NCI-H1105 (cell line): Measurements from ENCODE around the gene CCT7.

Experiments used
- DNase-seq: peaks from one replicate; lab custom pipeline; 2025; lab: John Stamatoyannopoulos, UW

Gene CCT7

DNA sequence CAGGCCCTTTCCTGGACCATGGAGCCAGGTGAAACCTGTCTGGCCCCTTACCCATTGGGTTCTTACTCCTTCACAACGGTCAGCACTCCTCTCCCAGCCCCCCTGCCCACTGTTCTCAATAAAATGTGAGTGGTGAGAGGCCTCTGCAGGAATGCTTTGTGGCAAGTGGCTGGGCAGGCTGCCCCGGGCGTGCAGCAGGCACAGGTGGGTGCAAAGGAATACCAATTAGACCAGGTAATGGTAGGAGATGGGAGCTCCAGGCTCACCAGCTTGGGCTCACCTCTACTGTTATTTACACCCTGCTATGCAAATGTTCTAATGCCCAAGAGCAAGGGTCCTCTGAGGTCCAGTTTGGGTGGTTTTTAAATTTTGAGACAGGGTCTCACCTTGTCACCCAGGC, 7.0 kb upstream of the CCT7 start:
- DNase-seq: no peak

DNA sequence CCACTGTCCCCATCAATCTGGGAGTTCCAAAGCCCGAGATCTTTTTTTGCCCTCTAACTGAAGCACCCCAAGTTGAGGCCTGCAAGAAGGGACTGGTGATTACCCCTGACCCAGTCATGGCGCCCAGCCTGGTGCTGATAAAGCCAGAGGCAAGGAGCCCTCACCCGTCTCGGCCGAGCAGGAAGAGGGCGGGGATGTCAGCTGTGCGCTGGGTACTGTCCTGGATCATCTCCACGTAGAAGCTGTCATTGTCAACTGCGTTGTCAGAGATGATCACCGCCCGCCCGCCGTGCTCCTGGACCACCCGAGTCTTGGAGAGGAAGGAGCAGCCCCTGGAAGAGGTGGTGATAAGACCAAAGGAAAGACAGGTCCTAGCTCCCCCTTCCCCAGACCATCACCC, 5.5 kb upstream of the CCT7 start:
- no peak for DNase-seq

DNA sequence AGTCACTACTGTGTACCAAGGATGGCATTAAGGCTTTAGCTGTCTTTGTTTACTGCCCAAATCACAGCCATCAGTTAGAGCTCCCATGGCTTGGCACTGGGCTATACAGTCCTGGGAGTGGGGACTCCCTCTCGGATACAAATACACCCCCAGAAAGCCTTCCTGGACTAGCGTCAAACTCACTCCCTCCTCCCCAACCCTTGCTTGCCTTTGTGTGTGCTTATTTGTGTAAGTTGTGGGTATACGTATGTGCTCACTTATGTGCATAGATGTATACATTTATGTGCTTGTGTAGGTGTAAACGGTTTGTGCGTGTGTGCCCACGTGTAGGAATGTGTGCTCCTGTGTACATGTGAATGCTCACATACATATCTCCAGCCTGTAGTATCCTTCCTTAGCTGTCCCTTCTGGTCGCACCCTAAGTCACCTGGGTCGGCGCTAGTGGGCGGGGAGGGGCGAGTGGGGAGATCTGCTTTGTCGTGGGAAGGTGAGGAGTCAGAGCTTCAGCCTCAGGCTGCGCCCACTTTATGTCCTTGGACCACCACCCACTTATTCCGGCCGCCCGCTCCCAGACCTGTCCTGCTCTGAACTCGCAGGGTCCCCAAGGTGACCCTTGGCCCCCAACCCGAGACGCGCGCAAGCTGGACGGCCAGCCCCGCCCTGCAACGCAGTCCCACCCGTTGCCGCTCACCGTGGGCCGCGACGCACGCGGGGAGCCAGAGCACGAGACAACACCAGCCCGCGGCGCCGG, 1.5 kb upstream of the CCT7 start:
- no peak for DNase-seq

DNA sequence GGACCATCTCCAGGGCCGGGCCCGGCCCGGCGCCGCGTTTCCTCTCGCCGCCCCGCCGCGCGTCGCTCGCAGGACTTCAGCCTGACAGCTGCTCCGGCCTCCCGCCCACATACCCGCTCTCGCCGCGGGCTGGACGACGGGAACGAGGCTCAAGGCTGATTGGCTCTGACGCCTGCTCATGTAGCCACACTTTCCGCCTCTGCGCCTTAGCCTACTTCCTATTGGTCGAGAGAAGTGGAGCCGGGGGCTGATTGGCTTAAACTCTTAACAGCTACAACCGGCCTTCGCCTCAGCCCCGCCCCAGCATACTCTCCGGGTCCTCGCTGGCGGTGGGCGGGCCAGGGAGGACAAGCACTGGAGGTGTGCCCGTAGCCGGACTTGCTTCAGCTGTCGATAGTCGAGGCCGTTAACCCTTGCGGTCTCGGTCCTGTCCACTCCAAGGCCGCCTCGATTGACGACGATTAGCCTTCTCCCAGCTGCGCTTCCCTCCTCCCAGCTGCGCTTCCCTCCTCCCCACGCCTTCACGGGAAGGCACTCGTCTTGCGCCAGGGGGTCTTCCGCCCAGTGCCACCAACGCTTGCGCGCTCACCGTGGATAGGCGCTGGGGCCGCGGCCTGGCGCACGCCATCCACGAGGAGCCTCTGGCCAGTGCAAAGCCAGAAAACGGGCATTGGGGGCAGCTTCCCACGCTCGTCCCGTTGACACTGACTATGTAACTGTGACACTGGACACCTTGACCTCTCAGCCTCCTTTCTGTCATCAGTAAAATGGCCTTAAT, 765 bp upstream of the CCT7 start, which contains the start of gene PRADC1:
PRADC1 (minus strand) TSS at position 86 of the 778 bp plus-strand sequence; CDS start at position 7, 79 bp downstream.
- peak; percentile 97 for DNase-seq

DNA sequence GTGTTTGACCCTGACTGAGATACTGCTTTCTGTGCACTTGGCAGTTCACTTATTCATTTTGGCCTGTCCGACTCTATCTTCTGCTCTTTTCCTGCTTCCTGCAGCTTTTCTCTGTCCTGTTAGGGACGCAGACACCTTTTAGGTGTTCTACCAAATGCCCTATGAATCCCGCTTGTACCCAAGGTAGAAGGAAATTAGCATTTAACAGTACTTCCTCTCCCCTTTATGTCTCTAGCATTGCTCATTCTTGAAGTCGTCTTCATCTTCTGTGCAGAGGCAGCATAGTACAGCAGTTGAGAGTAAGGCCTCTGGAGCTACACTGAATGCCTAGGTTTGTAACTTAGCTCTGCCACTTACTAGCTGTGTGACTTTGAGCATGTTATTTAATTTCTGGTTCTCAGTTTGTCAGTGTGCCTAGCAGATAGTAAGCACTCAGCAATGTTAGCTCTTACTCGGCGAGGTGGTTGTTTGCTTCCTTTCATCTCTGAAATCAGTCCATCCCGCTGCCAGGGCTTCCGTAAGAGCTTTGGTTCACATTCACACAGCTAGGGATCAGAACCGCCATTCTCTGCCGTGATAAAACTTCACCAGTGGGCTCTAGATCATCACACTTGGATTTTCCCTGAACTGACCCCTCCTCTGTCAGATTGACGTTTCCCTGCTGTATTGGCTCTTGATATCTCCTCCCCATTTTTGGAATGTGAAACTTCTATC, 1.4 kb downstream of the CCT7 start:
- no peak for DNase-seq

DNA sequence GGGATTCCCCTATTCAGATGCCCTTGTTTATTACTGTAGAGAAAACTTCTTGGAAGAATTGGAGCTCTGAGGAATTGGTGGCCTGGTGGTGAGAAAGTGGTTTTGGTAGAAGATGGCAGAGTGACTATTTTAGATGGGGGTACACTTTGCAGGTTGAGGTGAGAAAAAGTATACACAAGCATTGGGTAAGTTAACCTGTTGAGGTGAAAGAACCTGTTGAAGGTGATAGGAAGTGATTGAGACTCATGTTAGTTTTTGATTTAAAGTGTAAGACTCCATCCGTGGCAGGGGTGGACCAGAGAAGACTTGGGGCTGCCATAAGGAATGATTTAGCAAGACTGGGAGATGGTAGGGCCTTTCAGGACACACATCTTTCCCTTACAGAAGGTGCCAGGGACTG, 3.1 kb downstream of the CCT7 start:
- no peak for DNase-seq

DNA sequence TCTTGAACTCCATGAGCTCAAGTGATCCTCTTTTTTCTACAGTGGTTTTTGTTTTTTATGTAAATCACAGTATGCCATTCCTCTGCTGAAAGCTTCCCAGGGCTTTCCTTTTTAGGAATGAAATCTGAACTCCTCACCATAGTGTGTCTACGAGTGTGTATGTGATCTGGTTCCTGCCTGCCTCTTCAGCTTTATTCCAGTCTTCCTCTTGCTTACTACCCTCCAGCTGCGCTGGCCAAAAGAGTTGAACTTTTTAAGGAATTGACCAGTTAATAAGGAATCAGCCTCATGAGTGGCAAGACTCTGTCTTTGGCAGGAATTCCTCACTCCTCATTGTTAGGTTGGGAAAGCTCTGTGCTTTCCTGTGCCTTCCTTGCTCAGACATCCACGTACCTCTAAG, 4.0 kb downstream of the CCT7 start:
- no peak for DNase-seq

DNA sequence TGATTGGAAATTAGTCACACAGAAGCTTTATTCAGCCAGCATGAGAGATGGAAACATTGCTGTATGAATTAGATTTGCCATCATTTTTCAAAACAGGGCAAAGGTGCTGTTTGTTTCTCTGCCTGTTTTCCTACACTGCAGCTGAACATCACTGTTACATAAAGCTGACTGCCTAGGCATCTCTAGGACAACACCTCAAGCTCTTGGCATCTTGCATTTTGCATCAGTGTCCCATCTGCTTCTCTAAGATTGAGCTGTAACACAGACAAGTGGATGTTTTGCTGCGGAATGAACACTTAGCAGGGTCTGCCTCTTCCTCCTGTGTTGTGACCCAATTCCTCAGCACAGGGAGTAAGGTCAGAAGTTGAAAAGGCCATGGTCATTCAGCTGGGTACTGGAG, 4.9 kb downstream of the CCT7 start:
- no peak for DNase-seq

DNA sequence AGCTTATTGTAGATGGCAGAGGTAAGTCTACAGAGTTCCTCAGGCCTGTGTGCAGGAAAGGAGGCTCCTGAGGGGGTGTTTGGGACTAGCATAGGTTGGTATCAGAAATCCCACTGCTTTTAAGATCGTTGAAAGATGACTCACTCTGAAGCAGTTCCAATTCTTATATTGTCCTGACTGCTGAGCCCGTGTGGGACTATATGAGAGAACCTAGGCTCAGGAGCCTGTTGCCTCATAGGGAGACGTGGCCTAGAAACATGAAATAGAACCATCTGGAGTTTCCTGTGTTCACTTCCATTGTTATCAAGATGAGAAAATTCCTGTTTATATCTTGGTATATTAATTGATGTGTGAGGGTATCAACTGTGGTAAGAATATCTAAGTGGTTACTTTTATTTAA, 5.7 kb downstream of the CCT7 start:
- no peak for DNase-seq

DNA sequence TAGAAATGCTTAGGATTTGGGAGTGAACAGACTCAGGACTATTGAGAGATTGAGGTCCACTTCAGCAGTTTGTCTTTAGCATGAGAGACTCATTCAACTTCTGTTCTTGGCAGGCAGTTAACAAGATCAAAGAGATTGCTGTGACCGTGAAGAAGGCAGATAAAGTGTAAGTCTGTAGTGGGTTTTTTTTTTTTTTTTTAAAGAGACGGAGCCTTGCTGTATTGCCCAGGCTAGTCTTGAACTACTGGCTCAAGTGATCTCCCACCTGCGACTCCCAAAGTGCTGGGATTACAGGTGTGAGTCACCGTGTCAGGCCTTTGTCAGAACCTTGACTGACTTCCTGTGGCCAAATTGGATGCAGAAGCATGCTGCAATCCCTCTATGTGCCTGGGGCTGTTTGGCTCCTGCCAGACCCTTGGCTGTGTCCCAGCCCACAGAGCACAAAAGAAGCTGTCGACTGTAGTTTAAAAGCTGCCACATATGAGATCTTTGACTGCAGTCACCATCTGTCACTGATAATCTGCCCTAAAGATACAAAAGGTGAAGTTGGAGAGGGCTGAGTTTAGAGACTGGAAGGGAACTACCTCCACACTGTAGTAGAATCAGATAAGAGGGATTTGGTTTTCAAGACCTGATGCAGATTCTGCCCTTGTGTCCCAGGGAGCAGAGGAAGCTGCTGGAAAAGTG, 9.9 kb downstream of the CCT7 start:
- DNase-seq: peak; percentile 27

DNA sequence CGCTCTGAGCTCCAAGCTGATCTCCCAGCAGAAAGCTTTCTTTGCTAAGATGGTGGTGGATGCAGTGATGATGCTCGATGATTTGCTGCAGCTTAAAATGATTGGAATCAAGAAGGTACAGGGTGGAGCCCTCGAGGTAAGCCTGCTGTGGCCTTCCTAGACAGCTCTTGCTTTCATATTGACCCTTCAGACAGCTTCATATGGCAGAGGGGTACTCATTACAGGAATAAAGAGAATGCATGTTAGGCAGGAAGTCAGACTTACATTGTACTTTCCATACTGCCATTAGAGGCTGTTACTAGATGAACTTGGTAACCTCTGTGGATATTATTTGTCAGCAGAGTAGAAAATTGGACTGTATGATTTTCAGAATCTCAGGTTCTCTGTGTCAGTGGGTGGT, 10.5 kb downstream of the CCT7 start:
- no peak for DNase-seq

DNA sequence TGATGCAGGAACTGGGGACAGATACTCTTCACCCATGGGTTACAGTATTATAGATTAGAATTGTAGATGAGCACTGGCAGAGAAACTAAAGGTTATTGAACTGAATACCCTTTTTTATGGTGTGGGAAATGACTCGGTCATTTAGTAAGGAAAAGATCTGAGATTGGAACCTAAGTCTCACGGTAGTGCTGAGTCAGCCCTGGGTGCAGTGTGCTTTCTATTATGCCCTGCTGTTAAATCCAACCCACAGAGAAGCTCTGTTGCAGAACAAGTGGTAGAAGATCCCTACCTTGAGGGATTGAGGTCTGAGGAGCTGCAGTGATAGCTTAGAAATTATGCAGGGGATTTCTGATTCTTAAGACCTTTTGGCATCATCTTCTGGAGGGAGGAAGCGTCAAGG, 12.7 kb downstream of the CCT7 start:
- no peak for DNase-seq

DNA sequence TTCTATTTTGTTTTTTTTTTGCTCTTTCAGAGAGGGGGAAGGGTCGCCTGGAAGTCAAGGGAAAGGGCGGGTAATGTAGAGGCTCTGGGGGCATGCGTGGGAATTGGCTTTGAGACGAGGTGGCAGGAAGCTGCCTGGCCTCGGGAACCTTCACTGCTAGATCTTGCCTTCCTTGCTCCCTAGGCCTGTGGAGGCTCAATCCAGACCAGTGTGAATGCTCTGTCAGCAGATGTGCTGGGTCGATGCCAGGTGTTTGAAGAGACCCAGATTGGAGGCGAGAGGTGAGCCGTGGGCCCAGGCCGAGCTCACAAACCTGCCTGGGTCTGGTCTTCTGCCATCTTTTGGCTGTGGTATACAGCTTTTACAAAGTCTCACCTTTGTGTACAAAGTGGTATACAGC, 15.5 kb downstream of the CCT7 start:
- no peak for DNase-seq

DNA sequence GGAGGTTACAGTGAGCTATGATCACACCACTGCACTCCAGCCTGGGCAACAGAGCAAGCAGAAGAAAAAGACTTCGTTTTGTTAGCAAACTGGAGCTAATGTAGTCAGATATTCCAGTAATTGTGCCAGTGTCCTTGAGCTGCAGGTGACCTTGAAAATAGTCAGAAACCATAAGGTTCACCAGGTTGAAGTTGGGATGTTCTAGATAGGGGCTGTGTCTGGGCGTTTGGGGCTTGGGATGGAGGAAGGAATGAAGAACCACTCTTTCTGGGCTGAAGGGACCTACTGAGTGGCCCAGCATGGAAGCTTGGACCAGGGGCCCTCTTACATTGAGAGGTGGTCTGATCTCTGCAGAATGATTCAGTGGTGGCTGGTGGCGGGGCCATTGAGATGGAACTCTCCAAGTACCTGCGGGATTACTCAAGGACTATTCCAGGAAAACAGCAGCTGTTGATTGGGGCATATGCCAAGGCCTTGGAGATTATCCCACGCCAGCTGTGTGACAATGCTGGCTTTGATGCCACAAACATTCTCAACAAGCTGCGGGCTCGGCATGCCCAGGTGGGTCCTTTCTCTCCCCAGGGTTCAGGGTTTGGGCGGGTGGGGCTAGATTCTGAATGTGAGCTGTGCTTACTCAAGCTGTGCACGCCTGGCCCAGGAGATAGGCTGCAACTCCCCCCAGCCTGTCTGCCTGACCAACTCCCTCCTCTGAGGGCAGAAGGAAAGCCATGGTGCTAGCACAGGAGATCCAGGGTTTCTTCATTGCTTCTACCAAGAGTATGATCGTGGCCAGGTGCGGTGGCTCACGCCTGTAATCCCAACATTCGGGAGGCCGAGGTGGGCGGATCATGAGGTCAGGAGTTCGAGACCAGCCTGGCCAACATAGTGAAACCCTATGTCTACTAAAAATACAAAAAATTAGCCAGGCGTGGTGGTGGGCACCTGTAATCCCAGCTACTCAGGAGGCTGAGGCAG, 17.1 kb downstream of the CCT7 start:
- DNase-seq: no peak

DNA sequence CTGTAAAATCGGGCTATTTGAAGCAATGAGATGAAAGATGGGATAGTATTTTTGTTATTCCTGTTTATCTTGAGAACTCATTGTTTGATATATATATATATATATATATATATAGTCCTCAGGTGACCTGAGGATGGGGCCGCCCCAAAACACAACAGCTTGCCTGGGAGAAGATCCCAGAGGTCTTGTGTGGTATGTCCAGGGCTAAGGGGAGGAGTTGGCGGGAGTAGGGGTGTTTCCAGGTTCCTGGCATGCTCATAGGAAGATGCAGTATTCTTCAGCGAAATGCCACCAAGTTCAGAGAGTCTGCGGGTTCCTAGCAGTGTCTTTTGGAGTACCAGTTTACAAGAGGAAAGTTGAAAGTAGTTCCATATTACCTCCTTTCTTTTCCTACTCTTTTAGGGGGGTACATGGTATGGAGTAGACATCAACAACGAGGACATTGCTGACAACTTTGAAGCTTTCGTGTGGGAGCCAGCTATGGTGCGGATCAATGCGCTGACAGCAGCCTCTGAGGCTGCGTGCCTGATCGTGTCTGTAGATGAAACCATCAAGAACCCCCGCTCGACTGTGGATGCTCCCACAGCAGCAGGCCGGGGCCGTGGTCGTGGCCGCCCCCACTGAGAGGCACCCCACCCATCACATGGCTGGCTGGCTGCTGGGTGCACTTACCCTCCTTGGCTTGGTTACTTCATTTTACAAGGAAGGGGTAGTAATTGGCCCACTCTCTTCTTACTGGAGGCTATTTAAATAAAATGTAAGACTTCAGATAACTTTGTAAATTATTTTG, 18.3 kb downstream of the CCT7 start:
- no peak for DNase-seq

DNA sequence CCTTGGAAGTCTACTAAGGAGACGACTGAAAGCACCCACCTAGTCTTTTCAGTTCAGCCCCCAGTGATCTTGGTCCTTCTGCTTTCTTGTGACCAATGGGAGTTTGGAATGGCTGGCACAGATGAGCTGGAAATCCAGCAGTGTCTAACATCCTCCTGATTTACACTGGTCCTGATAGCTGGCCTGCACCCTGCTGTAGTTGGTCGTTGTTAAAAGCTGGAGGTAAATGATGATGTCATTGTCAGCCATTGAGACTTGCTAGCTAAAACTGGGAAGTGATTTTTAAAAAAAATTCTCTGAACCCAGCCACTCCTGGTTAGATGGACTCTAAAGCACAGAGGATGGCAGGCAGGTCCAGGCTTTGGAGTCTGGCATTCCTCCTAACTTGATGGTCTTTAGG, 19.3 kb downstream of the CCT7 start:
- DNase-seq: no peak

DNA sequence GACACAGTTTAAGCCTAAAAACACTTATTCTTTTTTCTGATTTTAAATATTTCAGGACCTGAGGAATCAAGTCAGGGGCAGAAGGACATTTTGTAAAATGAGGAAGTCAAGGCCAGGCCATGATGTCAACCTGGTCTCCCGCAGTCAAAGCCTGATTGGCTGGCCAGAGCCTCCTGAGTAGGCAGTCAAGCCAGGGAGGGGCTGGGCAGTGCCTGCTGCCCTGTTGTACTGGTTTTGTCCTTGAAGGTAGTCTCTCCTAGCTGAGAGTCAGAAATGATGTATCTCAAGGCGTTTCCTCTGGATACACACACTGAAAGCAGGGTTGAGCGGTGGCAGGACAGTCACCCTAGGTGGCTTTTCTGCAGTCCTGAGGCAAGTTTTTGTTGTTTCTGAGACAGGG, 19.8 kb downstream of the CCT7 start:
- DNase-seq: no peak

DNA sequence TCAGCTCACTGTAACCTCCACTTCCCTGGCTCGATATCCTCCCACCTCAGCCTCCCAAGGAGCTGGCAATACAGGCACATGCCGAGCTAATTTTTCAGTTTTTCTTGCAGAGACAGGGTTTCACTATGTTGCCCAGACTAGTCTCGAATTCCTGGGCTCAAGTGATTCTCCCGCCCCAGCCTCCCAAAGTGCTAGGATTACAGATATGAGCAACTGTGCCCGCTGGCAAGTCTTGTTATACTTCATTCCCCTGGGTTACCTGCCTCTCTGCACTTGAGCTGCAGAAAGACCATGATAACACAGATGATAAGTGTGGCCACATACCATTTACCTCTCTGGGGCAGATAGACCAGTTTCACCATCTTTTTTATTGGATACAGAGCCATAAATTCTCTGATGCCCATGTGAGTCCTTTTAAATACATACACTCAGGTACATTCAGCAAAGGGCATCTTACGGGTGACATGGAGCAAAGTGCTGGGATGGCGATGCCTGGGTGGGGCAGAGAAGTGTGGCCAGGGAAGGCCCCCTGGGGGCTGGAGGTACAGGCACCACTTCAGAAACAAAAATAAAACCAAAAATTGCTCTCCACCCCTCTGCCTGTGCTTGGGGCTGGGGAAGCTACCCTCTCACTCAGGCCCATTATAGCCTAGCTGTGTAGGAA, 20.4 kb downstream of the CCT7 start:
- no peak for DNase-seq

DNA sequence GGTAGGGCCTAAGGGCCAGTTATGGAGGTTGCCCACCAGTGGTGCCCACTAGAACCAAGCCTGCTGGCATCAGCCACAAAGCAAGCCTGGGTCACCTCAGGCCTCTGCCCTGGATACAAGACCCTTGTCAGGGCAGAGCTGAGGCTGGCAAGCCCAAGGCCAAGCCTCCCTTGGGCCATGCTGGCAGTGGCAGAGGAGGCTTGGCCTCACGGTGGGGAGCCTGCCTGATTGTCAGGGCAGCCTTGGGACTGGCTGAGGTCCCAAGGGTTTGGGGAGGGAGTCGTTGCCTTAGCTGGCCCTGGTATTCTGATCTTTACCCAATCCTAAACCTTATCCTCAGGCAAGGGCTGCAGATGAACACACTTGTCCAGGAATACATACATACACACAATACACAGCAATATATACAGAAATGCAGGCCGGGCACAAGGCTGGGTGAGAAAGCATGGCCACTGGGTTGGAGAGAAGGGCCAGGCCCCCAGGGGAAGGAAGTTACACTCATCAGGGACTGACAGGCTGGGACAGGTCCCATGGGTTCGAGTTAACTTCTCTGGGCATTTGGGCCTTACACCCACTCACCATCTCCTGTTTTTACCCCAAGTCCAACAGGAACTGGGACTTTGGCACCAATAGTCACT, 21.0 kb downstream of the CCT7 start:
- no peak for DNase-seq
